HG03571 (cell line): ENCODE measurements around the gene ANKS1B.

ENCODE experiments used
- ATAC-seq: cut with Tn5 transposase; IDR thresholded peaks from one replicate; pipeline ENCODE4 v1.9.1; 2021; ENCODE audit not compliant: unreplicated experiment

The ANKS1B gene

DNA sequence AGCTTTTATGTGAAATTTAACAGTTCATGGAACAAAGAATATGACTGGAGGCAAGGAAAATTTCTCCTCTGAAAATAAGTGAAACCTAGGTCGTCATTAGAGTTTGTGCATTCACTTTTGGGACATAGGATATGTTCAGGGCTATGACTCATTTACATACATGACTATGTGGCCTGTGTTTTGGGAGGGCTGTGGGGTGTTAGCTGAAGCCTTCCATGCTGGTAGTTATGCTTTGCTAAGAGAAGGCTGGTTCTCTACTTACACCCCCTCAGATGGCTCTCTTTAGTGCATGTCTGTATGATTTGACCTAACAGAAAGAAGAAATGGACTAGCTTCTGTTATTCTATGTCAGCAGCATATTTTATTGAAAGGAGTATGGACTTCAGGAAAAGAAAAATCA, 753.7 kb downstream of the ANKS1B start:
- no peak for ATAC-seq

DNA sequence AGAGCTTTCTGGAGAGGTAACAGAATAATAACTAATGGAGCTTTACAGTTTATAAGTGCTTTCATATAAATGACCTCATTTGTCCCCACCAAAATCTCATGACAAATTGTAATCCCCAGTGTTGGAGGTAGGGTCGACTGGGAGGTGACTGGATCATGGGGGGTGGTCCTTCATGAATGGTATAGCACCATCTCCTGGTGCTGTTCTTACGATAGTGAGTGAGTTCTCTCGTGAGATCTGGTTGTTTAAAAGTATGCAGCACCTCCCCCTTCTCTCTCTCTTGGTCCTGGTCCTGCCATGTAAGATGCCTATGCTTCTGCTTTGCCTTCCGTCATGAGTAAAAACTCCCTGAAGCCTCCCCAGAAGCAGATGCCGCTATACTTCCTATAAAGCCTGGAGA, 760.5 kb downstream of the ANKS1B start:
- no peak for ATAC-seq

DNA sequence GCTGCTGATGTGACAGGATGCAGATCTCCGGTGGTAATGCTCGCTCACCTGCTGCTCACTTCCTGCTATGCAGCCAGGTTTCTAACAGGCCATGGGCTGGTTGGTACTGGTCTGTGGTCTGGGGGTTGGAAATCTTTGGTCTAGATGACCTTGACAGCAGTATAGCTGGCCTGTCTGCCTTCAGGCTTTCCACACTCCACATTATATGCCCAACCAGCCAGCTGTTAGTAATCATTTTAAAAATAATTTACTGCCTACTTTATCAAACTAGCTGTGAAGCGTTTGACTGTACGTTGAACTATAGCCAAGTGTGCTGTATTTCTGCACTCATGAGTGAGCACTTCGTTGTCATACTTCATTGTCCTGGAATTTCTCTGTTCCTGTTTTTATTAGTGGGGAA, 761.2 kb downstream of the ANKS1B start:
- ATAC-seq = no peak

DNA sequence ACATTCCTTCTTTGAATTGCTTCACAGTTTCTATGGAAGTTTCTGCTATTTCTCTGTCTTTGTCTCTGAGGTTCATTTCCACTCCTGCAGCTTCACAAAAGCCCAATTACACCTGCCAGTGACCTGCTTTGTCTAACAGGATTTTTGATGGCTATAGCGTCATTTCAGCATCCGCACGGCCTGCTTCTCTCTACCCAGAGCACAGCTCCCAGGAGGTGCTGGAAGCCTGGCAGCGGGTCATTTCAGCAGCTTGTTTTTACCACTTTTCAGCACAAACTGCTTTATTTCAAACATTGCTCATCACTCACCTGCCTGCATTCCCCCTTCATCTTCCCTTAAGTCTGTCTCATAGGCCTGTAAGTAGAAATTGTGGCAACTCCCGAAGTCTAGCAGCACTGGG, 771.7 kb downstream of the ANKS1B start:
- ATAC-seq = no peak

GRCh38 chr12:99212275-99212674, 772.5 kb downstream of the ANKS1B start:
- no peak for ATAC-seq

- no peak for ATAC-seq
These were observed 779.6 kb downstream of the ANKS1B start for GRCh38 chr12:99205111-99205510.

GRCh38 chr12:99201906-99202645, 782.7 kb downstream of the ANKS1B start:
- no peak for ATAC-seq

- no peak for ATAC-seq
These were observed 783.9 kb downstream of the ANKS1B start for GRCh38 chr12:99200711-99201384.

GRCh38 chr12:99195474-99195873, 789.3 kb downstream of the ANKS1B start:
- no peak for ATAC-seq

DNA sequence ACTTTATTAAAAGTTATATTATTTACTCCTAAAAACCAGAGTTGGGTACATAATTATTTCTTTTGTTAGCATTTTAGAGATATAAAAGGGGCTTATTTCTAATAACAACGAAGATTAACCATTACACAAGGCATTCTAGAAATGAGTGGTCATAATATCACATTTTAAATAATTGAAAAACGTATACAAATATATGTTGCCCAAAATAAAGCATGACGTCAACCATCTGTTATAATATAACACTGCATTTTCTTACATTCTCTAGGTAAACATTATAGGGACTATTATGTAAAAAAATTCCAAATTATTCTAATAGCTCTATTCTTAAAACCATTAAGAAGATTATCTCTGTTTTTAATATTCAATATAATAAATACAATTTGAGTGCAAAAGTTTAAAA, 792.2 kb downstream of the ANKS1B start:
- ATAC-seq = no peak

DNA sequence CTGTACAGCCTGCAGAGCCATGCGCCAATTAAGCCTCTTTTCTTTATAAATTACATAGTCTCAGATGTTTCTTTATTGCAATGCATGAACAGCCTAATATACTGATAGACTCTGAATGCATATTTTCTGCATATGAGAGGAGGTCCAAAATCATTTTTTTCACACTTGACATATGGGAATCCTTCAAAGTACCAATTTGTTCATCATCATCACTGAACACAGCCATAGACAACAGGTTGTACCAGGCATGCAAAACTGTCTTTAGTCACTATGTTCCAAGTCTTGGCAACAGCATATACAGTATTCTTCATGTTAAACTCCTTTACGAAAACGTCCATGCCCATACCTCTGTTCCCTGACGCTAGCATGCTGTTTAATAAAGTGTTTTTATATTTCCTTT, 807.9 kb downstream of the ANKS1B start:
- no peak for ATAC-seq

DNA sequence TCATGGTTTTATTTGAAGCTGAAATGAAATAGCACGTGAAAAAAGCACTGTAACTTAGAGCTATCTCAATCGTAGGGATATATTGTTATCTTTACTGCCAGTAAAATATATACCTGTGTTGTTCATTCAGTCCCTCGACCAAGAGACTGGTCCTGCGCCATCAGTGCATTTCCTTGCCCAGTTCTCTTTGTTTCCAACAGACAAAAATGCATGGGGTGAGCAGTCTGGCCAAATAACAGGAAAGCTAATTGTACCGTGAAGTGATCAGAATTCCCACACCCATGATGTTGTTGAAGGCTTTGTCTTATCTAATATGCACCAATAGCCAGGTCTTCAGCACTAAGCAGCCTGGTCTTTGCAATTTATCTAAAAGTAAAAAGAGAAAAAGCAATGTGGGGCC, 814.3 kb downstream of the ANKS1B start:
- no peak for ATAC-seq

DNA sequence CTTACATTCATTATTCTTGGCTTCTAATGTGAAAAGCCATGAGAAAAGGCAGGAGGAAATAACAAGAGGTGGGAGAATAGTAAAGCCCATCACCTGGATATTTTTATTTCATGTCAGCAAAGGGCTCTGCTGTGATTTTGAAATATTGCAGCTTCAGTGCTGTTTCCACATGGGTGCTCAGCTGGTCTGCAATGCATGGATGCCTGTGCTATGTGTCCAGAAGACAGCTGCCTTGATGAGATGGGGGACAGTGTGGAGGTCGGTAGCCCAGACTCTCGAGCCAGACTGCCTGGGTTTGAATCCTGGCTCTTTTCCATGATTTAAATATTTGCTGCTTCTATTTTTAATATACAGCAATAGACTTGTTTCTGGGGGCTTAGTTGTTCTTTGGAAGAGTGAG, 814.7 kb downstream of the ANKS1B start:
- no peak for ATAC-seq

GRCh38 chr12:99157946-99158345, 826.8 kb downstream of the ANKS1B start:
- no peak for ATAC-seq

GRCh38 chr12:99154983-99155336, 829.8 kb downstream of the ANKS1B start:
- ATAC-seq = no peak

GRCh38 chr12:99154216-99154982, 830.3 kb downstream of the ANKS1B start:
- ATAC-seq = no peak

DNA sequence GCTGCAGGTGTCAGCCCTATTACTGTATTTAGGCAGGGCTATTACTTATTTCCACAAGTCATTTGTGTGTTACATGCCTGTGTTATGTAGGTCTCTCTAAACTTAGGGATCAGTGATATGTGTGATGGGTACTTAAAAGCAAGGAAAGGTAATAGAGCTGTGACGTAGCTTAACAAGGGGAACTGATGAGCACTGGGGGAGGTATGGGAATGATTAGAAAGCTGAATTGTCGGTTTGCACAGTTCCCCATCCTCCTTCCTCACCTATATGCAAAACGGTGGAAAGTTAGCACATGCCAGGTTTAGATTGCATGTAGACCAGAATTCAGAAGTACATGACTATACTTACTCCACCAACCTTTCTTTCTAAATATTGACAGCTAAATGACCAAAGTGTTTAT, 831.4 kb downstream of the ANKS1B start:
- no peak for ATAC-seq

DNA sequence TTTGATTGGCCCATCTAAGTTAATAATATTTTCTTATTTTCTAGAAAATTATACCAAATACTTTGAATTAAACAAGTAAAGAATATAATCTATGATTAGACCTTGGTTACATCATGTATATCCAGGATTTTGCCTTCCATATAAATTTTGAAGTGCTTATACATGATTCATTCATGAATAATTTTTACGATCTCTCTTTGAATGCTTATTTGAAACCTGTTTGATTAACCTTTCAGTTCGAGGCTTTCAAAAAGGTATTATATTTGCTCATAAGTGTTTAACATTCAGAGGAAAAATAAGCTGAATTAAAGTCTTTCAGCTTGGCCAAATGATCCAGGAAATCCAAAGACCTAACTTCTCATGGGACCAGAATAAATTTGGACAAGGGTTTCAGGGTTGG, 832.4 kb downstream of the ANKS1B start:
- ATAC-seq = no peak

DNA sequence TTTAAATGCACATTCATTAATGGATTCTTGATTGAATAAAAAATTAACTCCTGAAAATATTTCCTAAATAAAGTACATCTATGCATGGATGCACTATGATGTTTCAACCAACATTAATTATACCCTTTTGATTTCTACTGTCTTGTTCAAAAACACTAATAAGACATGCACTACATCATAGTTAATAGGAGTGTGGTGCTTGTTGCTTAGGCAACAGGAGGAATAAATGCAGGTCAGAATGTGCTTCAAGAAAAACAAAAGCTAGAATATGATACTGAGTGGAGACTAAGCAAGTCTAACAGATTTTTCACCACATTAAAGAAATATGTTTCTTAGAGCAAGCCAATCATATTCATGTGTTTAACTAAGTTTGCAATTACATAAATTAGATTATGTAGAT, 833.0 kb downstream of the ANKS1B start:
- no peak for ATAC-seq

DNA sequence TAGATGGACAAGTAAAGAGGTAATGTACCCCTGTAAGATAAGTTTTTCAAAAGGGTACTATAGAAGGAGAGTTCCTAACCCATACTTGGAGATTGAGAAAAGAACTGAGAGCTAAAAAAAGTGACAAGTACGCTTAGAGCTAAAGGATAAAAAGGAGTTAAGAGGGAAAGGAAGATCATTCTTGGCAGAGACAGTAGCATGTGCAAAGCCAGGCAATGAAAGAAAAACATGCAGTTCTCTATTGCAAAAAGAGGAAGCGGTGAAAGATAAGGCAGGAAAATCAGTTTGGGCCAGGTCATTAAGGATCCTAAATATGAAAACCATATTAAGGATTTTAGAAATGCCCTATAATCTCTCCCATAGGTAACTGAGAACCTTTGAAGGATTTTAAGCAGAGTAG, 837.6 kb downstream of the ANKS1B start:
- no peak for ATAC-seq

DNA sequence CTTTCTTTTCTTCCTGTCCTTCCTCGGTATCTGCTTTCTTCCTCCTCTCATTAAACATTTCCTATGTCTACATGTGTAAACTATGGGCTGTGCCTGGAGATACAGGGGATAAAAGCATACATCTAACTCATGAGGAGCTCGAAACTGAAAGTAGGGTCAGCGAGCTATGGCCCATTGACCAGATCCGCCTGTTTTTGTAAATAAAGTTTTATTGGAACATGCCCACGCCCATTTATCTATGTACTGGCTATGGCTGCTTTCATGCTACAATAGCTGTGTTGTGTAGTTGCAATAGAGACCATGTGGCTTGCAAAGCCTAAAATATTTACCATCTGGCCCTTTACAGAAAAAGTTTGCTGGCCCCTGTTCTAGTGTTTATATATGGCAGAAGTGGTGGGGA, 838.0 kb downstream of the ANKS1B start:
- ATAC-seq = no peak

- no peak for ATAC-seq
These were observed 838.6 kb downstream of the ANKS1B start for GRCh38 chr12:99146185-99146584.
